GM19395 (cell line): ENCODE results near the gene EPHA4.

Source experiments
- ATAC-seq: cut with Tn5 transposase; IDR thresholded peaks from one replicate; pipeline ENCODE4 v1.9.1; 2021; ENCODE audit warnings: mild to moderate bottlenecking, moderate library complexity; ENCODE audit not compliant: unreplicated experiment

The EPHA4 gene

GRCh38 chr2:221572821-221573429 lies 821 bp upstream of the EPHA4 start:
- peak; percentile 38 for ATAC-seq

GRCh38 chr2:221571551-221572218 lies 419 bp downstream of the EPHA4 start:
- peak; percentile 17 for ATAC-seq

- ATAC-seq = no peak
Measured at GRCh38 chr2:221571025-221571550, 1.0 kb downstream of the EPHA4 start.

GRCh38 chr2:221570321-221570935 lies 1.7 kb downstream of the EPHA4 start:
- ATAC-seq = no peak

GRCh38 chr2:221569871-221570270 lies 2.2 kb downstream of the EPHA4 start:
- no peak for ATAC-seq

GRCh38 chr2:221569425-221569845 lies 2.7 kb downstream of the EPHA4 start:
- ATAC-seq = no peak

GRCh38 chr2:221568299-221568698 lies 3.8 kb downstream of the EPHA4 start:
- no peak for ATAC-seq

GRCh38 chr2:221567809-221568208 lies 4.3 kb downstream of the EPHA4 start:
- no peak for ATAC-seq

- no peak for ATAC-seq
Measured at GRCh38 chr2:221567231-221567760, 4.8 kb downstream of the EPHA4 start.

GRCh38 chr2:221563270-221563985 lies 8.7 kb downstream of the EPHA4 start:
- no peak for ATAC-seq

GRCh38 chr2:221562226-221562625 lies 9.9 kb downstream of the EPHA4 start:
- ATAC-seq = no peak

GRCh38 chr2:221561770-221562169 lies 10.3 kb downstream of the EPHA4 start:
- ATAC-seq = no peak

GRCh38 chr2:221559991-221560390 lies 12.1 kb downstream of the EPHA4 start:
- no peak for ATAC-seq

GRCh38 chr2:221558107-221558506 lies 14.0 kb downstream of the EPHA4 start:
- no peak for ATAC-seq

GRCh38 chr2:221555494-221555846 lies 16.6 kb downstream of the EPHA4 start:
- ATAC-seq = peak; percentile 53

- ATAC-seq = peak; percentile 98
Measured at GRCh38 chr2:221554769-221555493, 17.2 kb downstream of the EPHA4 start.

GRCh38 chr2:221553333-221553732 lies 18.8 kb downstream of the EPHA4 start:
- no peak for ATAC-seq

GRCh38 chr2:221552291-221552690 lies 19.8 kb downstream of the EPHA4 start:
- no peak for ATAC-seq

- peak; percentile 38 for ATAC-seq
Measured at GRCh38 chr2:221551864-221552263, 20.2 kb downstream of the EPHA4 start.

GRCh38 chr2:221549143-221549542 lies 23.0 kb downstream of the EPHA4 start:
- peak; percentile 88 for ATAC-seq
